GM10248 (cell line): ENCODE results near the gene TMEM117.
"Not testable (repeated sequence)": the region's sequence is repeated elsewhere in the genome, so short reads cannot be mapped to it uniquely, and the experiment has no call there.

ENCODE experiments used
- CTCF ChIA-PET: fragments of 300-600 bp; sonication (Branson Sonifier 250); formaldehyde crosslinking; extraction: SDS; loops from one replicate; lab custom pipeline; 2021; ENCODE audit warnings: antibody characterized with exemption; lab: Yijun Ruan, JAX
- POLR2A ChIA-PET: fragments of 350-650 bp; sonication (Branson Sonifier 250); formaldehyde crosslinking; extraction: SDS; loops from one replicate; lab custom pipeline; 2020; ENCODE audit warnings: antibody characterized with exemption; lab: Yijun Ruan, JAX
- DNase-seq: peaks from one replicate; pipeline ENCODE4 v3.0.0; 2012; ENCODE audit errors: extremely low spot score
- TF ChIP-seq, protein P1 (sequence below): IDR thresholded peaks from 2 replicates; pipeline ENCODE4 v1.5.1; 2012; ENCODE audit warnings: mild to moderate bottlenecking, low read depth; ENCODE audit errors: extremely low read depth, missing control alignments, control extremely low read depth

Gene TMEM117

GRCh38 chr12:43861015-43861839 lies 25.3 kb downstream of the TMEM117 start:
- TF ChIP-seq, protein P1, sequence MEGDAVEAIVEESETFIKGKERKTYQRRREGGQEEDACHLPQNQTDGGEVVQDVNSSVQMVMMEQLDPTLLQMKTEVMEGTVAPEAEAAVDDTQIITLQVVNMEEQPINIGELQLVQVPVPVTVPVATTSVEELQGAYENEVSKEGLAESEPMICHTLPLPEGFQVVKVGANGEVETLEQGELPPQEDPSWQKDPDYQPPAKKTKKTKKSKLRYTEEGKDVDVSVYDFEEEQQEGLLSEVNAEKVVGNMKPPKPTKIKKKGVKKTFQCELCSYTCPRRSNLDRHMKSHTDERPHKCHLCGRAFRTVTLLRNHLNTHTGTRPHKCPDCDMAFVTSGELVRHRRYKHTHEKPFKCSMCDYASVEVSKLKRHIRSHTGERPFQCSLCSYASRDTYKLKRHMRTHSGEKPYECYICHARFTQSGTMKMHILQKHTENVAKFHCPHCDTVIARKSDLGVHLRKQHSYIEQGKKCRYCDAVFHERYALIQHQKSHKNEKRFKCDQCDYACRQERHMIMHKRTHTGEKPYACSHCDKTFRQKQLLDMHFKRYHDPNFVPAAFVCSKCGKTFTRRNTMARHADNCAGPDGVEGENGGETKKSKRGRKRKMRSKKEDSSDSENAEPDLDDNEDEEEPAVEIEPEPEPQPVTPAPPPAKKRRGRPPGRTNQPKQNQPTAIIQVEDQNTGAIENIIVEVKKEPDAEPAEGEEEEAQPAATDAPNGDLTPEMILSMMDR = no peak
- DNase-seq = no peak
- ChIA-PET CTCF (interaction anchor here (1.0 to 2.2 kb wide), 5 partner anchors 8 to 44 kb away, joined by 3 to 8 read pairs (median 5); no protein-coding TSS in a partner anchor), POLR2A (no interaction called here)

GRCh38 chr12:43861840-43862150 lies 25.9 kb downstream of the TMEM117 start:
- TF ChIP-seq, protein P1 = no peak
- no peak for DNase-seq
- POLR2A ChIA-PET = no interaction called here
- CTCF ChIA-PET = interaction anchor here (1.0 to 1.2 kb wide), 3 partner anchors 9 to 44 kb away, joined by 3 to 5 read pairs (median 3); no protein-coding TSS in a partner anchor

DNA sequence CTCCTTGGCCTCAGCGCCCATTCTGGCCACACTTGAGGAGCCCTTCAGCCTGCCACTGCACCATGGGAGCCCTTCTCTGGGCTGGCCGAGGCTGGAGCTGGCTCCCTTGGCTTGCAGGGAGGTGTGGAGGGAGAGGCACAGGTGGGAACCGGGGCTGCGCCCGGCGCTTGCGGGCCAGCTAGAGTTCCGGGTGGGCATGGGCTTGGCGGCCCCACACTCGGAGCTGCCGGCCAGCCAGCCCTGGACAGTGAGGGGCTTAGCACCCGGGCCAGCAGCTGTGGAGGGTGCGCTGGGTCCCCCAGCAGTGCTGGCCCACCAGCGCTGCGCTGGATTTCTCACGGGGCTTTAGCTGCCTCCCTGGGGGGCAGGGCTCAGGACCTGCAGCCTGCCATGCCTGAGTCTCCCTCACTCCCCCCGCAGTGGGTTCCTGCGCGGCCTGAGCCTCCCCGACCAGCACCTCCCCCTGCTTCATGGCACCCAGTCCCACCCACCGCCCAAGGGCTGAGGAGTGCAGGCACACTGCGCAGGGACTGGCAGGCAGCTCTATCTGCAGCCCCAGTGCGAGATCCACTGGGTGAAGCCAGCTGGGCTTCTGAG lies 28.0 kb downstream of the TMEM117 start:
- POLR2A ChIA-PET = no interaction called here
- TF ChIP-seq, protein P1 = no peak
- DNase-seq = no peak
- CTCF ChIA-PET = interaction anchor here (1.1 to 3.0 kb wide), 3 partner anchors 8 to 12 kb away, joined by 3 to 10 read pairs (median 3); no protein-coding TSS in a partner anchor

DNA sequence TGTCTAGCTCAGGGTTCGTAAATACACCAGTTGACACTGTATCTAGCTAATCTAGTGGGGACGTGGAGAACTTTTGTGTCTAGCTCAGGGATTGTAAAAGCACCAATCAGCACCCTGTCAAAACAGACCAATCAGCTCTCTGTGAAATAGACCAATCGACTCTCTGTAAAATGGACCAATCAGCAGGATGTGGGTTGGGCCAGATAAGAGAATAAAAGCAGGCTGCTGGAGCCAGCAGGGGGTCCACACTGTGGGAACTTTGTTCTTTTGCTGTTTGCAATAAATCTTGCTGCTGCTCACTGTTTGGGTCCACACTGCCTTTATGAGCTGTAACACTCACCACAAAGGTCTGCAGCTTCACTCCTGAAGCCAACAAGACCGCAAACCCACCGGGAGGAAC lies 28.7 kb downstream of the TMEM117 start:
- POLR2A ChIA-PET = not testable (repeated sequence)
- CTCF ChIA-PET = interaction anchor here (1.5 to 3.0 kb wide), 2 partner anchors 9 to 12 kb away, joined by 3 to 10 read pairs; no protein-coding TSS in a partner anchor

DNA sequence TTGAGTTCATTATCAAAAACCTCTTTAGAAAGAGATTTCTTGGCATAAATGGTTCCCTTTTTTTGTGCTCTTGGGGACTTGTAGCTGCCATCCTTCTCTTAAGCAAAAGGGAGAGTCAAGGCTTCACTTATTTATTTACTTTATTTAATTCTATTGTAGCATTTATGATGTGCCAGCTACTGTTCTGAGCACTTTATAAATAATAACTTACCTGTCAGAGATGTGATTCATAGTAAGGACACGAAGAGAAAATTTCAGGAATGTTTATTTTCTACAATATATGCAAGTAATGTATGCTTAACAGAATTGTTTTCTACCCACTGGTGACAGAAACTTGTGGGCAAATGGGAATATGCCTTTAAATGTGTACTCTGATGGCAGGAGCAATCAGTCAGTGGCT lies 33.3 kb downstream of the TMEM117 start:
- TF ChIP-seq, protein P1 = no peak

More for the DNA sequence above, 28.7 kb downstream of the TMEM117 start:
- DNase-seq = not testable (repeated sequence)

GRCh38 chr12:43869765-43870164 lies 33.9 kb downstream of the TMEM117 start:
- DNase-seq, POLR2A ChIA-PET: not testable (repeated sequence)
- CTCF ChIA-PET = interaction anchor here (0.9 to 1.0 kb wide), 2 partner anchors 13 to 22 kb away, joined by 3 to 4 read pairs; no protein-coding TSS in a partner anchor

More for the DNA sequence above, 33.3 kb downstream of the TMEM117 start:
- ChIA-PET CTCF (interaction anchor here (0.9 kb wide), 1 partner anchor 14 kb away, joined by 4 read pairs; no protein-coding TSS in a partner anchor), POLR2A (no interaction called here)
- DNase-seq = no peak

DNA sequence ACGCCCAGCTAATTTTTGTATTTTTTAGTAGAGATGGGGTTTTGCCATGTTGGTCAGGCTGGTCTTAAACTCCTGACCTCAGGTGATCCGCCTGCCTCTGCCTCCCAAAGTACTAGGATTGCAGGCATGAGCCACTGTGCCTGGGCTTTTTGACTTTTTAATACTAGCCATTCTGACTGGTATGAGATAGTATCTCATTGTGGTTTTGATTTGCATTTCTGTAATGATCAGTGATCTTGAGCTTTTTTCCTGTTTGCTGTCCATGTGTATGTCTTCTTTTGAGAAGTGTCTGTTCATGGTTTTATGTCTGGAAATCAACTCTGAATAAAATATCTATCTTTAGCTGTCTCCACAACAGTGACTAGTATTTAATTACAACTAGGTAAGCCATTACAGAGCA lies 35.4 kb downstream of the TMEM117 start:
- DNase-seq, POLR2A ChIA-PET: not testable (repeated sequence)

DNA sequence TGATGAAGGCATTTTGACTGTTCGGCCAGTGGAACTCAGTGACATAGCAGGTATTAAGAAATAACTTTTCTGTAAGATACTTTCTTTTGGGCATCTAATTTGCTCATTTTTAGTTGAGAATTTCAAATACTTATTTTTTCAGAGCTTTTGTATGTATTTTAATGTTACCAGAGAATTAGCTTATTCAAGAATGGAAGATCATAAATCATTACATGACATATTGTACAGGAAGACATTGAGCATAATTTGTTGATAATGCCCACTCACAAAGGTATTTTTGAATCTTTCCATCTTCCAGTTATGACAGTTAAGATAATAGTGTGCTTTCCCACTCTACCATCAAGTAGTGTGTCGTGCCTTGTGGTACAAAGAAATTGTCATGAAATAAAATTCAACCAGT lies 36.5 kb downstream of the TMEM117 start:
- ChIA-PET POLR2A (no interaction called here), CTCF (interaction anchor here (1.1 to 3.8 kb wide), 4 partner anchors 10 to 1076 kb away, joined by 3 to 11 read pairs (median 6); no protein-coding TSS in a partner anchor)
- DNase-seq = no peak
- TF ChIP-seq, protein P1 = no peak

More for the DNA sequence above, 35.4 kb downstream of the TMEM117 start:
- CTCF ChIA-PET = interaction anchor here (1.2 to 1.9 kb wide), 4 partner anchors 8 to 80 kb away, joined by 3 to 8 read pairs (median 4); no protein-coding TSS in a partner anchor
